Loucy (cell line): Measurements from ENCODE around the gene PDE8B.

ENCODE experiments used
- H2AFZ ChIP-seq: fragments of 200-600 bp; sonication (generic); 2 replicates; pipeline ENCODE4 v1.6.0; 2016; ENCODE audit warnings: antibody characterized with exemption, mild to moderate bottlenecking, low read length, moderate library complexity
- H3F3A ChIP-seq: fragments of 200-600 bp; 2 replicates; pipeline ENCODE4 v1.6.0; 2016; ENCODE audit warnings: antibody characterized with exemption, low read depth, mild to moderate bottlenecking
- H3K27me3 ChIP-seq: fragments of 200-600 bp; sonication (generic); 2 replicates; pipeline ENCODE4 v1.6.1; 2014; ENCODE audit warnings: low read length, mild to moderate bottlenecking; ENCODE audit not compliant: insufficient read depth, poor library complexity, severe bottlenecking
- H3K36me3 ChIP-seq: fragments of 200-600 bp; sonication (generic); 2 replicates; pipeline ENCODE4 v1.6.1; 2016; ENCODE audit warnings: low read length; ENCODE audit not compliant: insufficient read depth
- H3K4me1 ChIP-seq: fragments of 200-600 bp; sonication (generic); 2 replicates; pipeline ENCODE4 v1.5.1; 2014; ENCODE audit warnings: low read length, mild to moderate bottlenecking; ENCODE audit not compliant: insufficient read depth, poor library complexity, severe bottlenecking
- H3K4me2 ChIP-seq: fragments of 200-600 bp; sonication (generic); 2 replicates; pipeline ENCODE4 v1.6.0; 2014; ENCODE audit warnings: antibody characterized with exemption, low read length, low read depth, mild to moderate bottlenecking; ENCODE audit not compliant: poor library complexity, severe bottlenecking
- H3K4me3 ChIP-seq: fragments of 200-600 bp; sonication (generic); 2 replicates; pipeline ENCODE4 v1.5.1; 2014; ENCODE audit warnings: low read length, mild to moderate bottlenecking, mixed read lengths; ENCODE audit not compliant: poor library complexity, severe bottlenecking
- H3K79me2 ChIP-seq: fragments of 200-600 bp; sonication (generic); 2 replicates; pipeline ENCODE4 v1.6.1; 2014; ENCODE audit warnings: low read length; ENCODE audit not compliant: insufficient read depth
- H3K9ac ChIP-seq: fragments of 200-600 bp; sonication (generic); 2 replicates; pipeline ENCODE4 v1.6.0; 2014; ENCODE audit warnings: mild to moderate bottlenecking, low read depth, low read length, moderate library complexity; ENCODE audit not compliant: poor library complexity, severe bottlenecking
- H3K9me2 ChIP-seq: fragments of 200-600 bp; sonication (generic); replicated peaks from 2 replicates; pipeline ENCODE4 v1.6.1; 2016; ENCODE audit warnings: low read depth, low read length, mixed read lengths
- H3K9me3 ChIP-seq: fragments of 200-600 bp; sonication (generic); 2 replicates; pipeline ENCODE4 v1.6.1; 2014; ENCODE audit warnings: mild to moderate bottlenecking, antibody characterized with exemption, low read length, low read depth; ENCODE audit not compliant: insufficient read depth
- H4K20me1 ChIP-seq: fragments of 200-600 bp; sonication (generic); 2 replicates; pipeline ENCODE4 v1.6.0; 2014; ENCODE audit warnings: antibody characterized with exemption, low read length, mild to moderate bottlenecking; ENCODE audit not compliant: insufficient read depth, poor library complexity, severe bottlenecking
- EZH2phosphoT487 ChIP-seq: fragments of 200-600 bp; IDR thresholded peaks from 2 replicates; pipeline ENCODE4 v1.6.1; 2018; ENCODE audit warnings: antibody characterized with exemption, mild to moderate bottlenecking, moderate library complexity, borderline replicate concordance
- TF ChIP-seq, protein P1 (sequence below): fragments of 200-600 bp; sonication (generic); conservative IDR thresholded peaks from 2 replicates; pipeline ENCODE4 v1.5.1; 2014; ENCODE audit warnings: mild to moderate bottlenecking, antibody characterized with exemption, low read length

PDE8B gene

DNA sequence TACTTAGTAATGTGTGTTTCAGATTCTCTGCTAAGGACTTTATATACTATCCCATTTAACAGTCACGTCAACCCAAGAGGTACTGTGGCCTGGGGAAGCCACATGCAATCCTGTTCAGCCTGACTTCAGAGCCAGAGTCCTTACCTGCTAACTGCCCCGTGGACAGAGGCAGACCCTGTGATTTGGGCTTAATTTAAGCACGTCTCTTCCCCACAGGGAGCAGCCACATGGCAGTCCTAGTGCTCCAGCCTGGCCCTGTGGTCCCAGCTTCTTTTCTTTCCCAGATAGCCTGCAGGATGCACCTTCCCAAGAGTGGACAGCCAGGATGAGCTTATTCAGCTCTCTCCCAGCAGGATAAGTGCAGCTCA lies 71.5 kb downstream of the PDE8B start:
- no peak for TF ChIP-seq EZH2phosphoT487
- TF ChIP-seq, protein P1, sequence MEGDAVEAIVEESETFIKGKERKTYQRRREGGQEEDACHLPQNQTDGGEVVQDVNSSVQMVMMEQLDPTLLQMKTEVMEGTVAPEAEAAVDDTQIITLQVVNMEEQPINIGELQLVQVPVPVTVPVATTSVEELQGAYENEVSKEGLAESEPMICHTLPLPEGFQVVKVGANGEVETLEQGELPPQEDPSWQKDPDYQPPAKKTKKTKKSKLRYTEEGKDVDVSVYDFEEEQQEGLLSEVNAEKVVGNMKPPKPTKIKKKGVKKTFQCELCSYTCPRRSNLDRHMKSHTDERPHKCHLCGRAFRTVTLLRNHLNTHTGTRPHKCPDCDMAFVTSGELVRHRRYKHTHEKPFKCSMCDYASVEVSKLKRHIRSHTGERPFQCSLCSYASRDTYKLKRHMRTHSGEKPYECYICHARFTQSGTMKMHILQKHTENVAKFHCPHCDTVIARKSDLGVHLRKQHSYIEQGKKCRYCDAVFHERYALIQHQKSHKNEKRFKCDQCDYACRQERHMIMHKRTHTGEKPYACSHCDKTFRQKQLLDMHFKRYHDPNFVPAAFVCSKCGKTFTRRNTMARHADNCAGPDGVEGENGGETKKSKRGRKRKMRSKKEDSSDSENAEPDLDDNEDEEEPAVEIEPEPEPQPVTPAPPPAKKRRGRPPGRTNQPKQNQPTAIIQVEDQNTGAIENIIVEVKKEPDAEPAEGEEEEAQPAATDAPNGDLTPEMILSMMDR: no peak
- H3K4me2 ChIP-seq: no peak overlapping the region
- H2AFZ ChIP-seq: no peak overlapping the region

GRCh38 chr5:77282337-77283027 lies 72.0 kb downstream of the PDE8B start:
- Histone ChIP-seq H3K4me1 (no peaks in the 10 kb centered on the region), H3K4me3 (no peak overlapping the region), H3K27me3 (no peaks in the 10 kb centered on the region), H3K36me3 (no peaks in the 10 kb centered on the region), H2AFZ (no peak overlapping the region), H3K9ac (no peak overlapping the region), H3K4me2 (no peak overlapping the region), H3F3A (no peaks in the 10 kb centered on the region), H3K79me2 (no peaks in the 10 kb centered on the region), H3K9me3 (no peaks in the 10 kb centered on the region), H4K20me1 (no peaks in the 10 kb centered on the region), H3K9me2 (no peaks in the 10 kb centered on the region)
- TF ChIP-seq, protein P1: no peak
- no peak for TF ChIP-seq EZH2phosphoT487

More for the DNA sequence above, 71.5 kb downstream of the PDE8B start:
- H3K9me3 ChIP-seq: no peaks in the 10 kb centered on the region
- no peaks in the 10 kb centered on the region for H3K4me1 ChIP-seq
- no peaks in the 10 kb centered on the region for H3K79me2 ChIP-seq
- no peaks in the 10 kb centered on the region for H3K27me3 ChIP-seq
- H3K9ac ChIP-seq: no peak overlapping the region
- no peaks in the 10 kb centered on the region for H3K9me2 ChIP-seq
- no peak overlapping the region for H3K4me3 ChIP-seq
- no peaks in the 10 kb centered on the region for H3K36me3 ChIP-seq
- no peaks in the 10 kb centered on the region for H4K20me1 ChIP-seq
- no peaks in the 10 kb centered on the region for H3F3A ChIP-seq

DNA sequence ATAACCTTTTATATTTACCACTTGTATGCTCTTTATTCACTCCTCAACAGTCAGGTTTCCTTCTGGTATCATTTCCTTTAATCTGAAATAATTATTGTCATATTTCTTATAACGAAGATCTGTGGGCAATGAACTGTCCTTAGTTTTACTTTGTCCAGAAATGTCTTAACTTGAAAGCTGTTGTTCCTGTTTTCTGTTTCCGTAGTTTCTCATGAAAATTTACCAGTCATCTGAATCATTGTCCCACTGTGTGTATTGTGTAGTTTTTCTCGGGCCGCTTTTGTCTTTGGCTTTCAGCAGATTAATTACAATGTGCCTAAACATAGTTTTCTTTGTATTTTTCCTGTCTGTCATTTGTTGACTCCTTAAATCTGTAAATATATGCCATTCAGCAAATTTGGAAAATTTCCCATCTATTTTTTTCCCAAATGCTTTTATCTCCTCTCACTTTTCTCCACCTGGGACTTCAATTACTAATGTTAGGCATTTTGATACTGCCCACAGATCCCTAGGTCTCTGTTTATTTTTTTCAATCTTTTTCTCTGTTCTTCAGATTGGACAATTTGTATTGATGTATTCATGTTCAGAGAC lies 74.9 kb downstream of the PDE8B start:
- Histone ChIP-seq H3K36me3 (no peaks in the 10 kb centered on the region), H3K27me3 (no peaks in the 10 kb centered on the region), H3K9ac (no peak overlapping the region), H3K79me2 (no peaks in the 10 kb centered on the region), H2AFZ (no peak overlapping the region), H3K9me2 (no peaks in the 10 kb centered on the region), H3K4me2 (no peak overlapping the region), H3K9me3 (no peaks in the 10 kb centered on the region), H3F3A (no peaks in the 10 kb centered on the region), H4K20me1 (no peaks in the 10 kb centered on the region), H3K4me3 (no peak overlapping the region), H3K4me1 (no peaks in the 10 kb centered on the region)
- TF ChIP-seq, protein P1: no peak
- TF ChIP-seq EZH2phosphoT487: no peak
